DMS79 (cell line): Measurements from ENCODE around the gene ARHGDIA.

Experiments
- DNase-seq: peaks from one replicate; lab custom pipeline; 2025; lab: John Stamatoyannopoulos, UW

Gene ARHGDIA

GRCh38 chr17:81865358-81865732 is 5.8 kb downstream of the ARHGDIA start:
- no peak for DNase-seq

DNA sequence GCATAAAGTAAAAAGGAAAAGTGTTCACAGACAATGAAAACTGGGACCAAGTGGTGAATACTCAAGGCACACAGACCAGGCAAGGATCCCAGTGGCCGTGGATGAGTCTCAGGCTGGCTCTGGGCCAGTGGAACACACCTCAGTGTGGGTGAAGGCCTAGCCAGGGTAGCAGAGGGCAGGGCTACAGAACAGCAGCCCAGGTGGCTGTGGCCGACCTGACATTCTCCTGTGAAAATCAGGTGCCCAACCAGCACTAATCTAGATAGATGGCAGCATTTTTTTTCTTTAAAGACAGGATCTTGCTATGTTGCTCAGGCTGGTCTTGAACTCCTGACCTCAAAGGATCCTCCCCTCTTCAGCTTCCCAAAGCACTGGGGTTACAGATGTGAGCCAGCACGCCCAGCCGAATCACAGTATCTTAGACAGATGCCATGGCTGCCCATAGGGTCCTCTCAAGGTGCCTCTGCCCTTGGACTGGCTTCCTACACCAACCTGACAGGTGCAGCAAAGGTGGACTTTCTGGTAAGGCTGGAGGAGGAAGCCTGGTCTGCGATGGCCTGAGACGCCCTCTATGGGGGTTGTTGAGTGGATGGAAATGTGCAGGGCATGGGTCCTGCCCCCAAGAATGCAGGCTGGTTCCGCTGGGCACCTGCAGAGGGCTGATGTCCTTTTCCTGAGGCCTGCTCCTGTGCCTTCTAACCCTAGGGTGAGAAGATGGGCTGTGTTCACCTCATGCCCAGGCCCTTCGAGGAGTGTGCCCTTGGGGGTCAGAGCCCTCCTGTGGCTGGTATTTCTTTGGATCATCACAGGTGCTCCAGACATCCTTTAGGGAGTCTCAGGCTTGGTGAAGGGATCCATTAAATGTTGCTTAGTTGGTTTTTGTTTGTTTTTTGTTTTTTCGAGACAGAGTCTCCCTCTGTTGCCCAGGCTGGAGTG is 7.0 kb downstream of the ARHGDIA start:
- DNase-seq, result no peak

DNA sequence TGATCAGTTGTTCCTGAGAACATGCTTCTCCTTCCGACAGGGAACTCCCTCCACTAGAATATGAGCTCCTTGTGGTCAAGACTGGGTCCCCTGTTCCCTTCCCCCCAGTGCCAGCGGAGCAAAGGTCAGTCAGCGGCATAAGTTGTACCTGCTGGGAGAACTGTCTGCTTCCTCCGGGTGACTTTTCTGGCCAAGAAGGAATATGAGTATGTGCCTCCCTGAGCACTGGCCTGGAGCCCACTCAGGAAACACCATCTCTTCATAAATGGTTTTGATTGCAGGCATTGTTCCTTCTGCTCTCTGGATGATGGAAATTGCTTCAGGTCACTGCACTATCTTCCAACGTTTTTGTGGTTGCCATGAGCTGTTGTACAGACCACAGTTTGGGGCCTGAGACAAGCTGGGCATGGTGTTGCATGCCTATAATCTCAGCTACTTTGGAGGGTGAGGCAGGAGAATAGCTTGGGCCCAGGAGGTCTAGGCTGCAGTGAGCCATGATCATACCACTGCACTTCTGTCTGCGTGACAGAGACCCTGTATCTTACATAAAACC is 7.9 kb downstream of the ARHGDIA start:
- no peak for DNase-seq

DNA sequence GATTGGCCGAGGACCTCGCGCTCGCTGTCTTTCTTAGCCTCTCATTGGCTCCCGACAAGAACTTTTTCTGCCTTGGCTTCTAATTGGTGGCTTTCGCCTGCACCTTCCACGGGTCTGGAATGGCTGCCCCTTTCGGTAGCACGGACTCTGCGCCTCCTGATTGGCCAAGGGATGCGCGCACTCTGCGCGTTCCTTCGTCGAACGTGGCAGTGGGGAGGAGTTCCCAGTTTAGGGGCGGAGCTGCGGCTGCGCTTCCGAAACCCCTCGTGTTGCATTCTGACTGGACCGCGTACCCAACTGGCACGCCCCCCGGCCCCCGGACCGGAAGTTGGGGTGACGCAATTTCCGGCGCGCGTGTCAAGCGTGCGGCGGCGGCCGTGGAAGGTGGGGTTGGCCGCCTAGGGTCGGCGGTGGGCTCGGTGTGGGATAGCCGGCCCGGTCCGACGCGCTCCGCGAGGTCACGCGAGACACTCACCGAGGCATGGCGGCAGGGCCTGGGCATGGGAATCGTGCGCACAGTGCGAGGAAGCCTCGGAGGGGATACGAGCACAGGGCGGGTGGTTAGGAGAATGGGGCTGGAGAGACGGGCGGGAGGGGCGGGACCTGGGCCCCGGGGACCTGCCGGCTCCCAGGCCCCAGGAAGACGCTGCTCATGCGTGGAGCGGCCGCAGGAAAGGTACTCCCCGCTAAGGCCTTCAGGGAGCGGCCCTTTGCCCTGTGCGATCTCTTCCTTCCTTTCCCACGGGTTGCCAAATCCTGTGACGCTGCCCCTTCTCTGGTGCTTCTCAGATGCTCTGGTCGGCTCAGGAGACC is 10.2 kb downstream of the ARHGDIA start:
- DNase-seq, result peak; percentile 98

- DNase-seq, result no peak
Measured at GRCh38 chr17:81859906-81860755, 11.0 kb downstream of the ARHGDIA start, which contains the start of gene P4HB. Gene P4HB (minus strand): TSS chr17:81860535. CDS start chr17:81860471, 64 bp downstream.

DNA sequence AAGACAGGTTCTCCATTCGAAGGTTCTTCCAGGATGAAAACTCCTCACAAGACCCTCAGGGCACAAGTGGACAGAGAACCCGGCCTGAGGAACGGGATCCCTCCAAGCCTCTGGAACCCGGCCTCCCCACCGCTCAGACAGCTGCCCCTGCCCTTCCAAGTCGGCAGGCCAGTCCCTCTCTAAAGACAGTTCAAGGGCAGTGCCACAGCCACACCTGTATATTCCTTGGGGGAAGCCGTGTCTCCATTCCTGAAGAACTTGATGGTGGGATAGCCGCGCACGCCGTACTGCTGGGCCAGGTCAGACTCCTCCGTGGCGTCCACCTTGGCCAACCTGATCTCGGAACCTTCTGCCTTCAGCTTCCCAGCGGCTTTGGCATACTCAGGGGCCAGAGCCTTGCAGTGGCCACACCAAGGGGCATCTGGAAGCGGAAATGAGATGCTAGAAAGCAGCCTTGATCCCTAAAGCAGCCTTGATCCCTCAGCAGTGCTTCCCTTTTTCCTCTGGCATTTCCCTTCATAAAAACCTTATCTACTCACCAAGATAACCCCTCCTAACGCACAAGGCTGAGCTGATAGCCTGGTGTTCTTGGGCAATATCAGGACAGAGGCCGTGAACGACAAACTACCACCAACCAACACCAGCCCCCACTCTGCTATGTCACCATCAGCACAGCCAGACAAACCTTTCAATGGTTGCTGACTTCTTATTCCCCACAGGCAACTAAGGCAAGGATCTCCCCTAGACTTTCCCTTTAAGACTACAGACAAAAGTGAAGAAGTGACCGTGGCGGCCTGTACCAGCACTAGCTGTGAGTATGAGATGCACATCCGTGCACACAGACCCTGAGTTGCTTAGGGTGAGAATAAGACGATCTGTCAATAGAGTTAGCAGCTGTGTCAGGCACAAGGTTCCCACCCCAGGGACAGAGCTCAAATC is 11.9 kb downstream of the ARHGDIA start:
- DNase-seq, result no peak

GRCh38 chr17:81858170-81858966 is 12.8 kb downstream of the ARHGDIA start:
- no peak for DNase-seq

GRCh38 chr17:81854974-81855774 is 16.0 kb downstream of the ARHGDIA start:
- DNase-seq, result no peak

DNA sequence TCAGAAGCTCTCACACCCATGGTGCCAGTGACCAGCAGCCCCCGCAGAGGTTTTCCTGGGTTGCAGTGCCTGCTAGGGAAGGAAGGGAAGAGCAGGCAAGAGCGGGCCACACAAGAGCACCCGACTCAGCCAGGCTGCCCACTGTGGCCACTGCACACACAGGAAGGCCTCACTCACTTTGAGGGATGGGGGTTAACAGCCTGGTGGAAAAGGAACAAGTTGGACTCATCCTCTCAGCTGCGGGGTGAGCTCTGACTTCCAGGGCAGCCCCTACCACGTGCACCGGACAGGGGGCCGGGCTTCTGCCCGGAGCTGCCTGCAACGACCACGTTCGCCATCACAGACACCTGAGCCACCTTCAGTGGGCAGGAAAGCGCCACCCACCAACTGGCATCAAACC is 18.9 kb downstream of the ARHGDIA start:
- no peak for DNase-seq

- DNase-seq, result no peak
Measured at GRCh38 chr17:81851423-81851822, 19.7 kb downstream of the ARHGDIA start.

DNA sequence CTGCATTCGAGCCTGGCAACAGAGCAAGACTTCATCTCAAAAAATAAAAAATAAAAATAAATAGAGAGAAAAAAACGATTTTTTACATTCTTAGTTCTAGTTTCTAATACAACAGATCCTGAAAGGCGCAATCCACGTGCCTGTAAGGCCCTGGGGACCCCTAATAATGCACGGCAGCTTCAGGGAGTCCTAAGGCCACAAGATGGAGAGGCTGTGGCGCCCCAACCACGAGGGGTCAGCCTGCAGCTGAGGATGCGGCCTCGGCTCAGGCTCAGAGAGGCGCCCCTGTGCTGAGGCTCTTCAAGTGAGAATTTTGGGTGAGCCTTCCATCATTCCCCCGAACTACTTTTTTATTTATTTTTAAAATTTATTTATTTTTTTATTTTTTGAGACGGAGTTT is 21.7 kb downstream of the ARHGDIA start:
- no peak for DNase-seq

DNA sequence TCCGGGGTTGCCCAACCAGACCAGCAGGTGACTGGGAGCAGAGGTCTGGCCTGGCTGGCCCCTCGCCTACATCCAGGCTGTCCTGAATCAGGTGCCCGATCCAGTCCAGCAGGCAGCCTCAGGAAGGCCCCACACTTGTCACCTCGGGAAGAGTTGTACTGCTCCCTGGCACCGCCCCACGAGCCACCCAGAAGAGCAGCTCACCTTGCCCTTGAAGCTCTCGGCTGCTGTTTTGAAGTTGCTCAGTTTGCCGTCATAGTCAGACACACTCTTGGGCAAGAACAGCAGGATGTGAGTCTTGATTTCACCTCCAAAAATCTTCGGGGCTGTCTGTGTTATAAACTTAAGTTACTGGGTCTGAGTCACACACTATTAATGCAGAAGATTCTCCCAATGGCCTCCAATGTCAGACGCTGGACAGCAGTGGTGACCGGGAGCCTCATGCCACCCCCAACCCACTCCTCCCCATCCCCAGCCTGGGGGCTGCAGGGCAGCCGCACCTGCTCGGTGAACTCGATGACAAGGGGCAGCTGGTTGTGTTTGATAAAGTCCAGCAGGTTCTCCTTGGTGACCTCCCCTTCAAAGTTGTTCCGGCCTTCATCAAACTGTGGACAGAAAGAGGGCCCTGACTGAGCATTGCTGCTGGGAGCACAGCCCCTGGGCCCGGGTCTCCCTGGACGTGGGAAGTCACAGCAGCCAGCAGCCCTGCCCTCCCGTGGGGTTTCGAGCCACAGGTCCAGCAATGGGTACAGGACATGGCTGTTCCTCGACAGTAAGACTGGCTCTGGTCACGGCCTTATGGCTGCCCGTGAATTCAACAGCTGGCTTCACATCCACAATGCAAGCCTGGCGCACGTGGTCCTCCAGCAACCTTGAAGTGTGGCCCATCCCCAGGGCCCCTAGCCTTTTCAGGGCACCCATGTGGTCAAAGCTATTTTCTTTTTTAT is 24.1 kb downstream of the ARHGDIA start:
- DNase-seq, result no peak

DNA sequence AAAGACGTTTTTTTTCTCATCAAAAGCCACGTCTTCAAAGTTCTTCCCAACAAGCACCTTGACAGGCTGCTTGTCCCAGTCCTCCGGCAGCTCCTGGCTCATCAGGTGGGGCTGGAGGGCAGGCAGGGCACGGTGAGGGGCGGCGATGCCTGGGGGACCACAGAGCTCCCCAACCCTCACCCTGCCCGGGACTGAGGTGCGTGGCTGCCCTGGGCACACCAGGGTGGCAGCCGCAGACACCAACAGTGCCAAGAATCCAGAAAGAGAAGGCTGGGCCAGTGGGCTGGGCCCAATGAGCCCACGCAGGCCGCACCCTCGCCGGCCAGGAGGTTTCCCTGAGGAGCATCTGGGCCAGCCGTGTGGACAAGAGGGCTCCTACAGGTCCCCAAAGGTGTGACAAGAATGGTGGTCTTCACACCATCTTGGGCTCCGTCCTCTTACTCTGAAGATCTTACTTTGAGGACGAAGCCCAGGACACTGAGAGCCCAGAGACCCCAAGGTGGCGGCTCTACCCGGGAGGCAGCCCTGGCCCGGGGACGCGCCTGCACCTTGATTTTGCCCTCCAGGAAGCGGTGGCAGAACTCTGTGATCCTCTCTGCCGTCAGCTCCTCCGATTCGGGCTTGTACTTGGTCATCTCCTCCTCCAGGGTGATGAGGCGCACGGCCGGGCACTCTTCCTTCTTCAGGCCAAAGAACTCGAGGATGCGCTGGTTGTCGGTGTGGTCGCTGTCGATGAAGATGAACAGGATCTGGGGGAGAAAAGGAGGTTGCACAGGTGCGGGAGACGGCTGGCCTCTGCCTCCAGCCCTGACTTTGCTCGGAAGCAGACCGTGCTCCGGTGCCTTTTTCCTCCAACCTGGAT is 25.0 kb downstream of the ARHGDIA start:
- DNase-seq, result no peak

- DNase-seq, result no peak
Measured at GRCh38 chr17:81845361-81845760, 25.8 kb downstream of the ARHGDIA start.

DNA sequence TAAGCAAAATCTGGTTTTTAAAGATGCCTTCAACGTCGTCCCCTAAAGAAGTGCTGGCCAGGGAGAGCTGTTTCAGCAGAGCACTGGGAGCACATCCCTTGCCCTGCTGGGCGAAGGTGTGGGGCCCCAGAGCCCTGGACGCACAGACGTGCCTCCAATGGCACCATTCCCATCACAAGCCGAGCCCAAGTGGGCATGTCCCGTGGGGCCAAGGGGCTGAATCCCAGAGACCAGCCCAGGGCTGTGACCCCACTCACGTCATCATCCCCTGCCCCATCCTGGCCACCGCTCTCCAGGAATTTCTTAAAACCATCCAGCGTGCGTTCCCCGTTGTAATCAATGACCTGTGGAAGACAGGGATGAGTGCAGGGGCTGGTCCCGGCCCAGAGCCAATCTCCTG is 26.2 kb downstream of the ARHGDIA start:
- DNase-seq, result no peak

DNA sequence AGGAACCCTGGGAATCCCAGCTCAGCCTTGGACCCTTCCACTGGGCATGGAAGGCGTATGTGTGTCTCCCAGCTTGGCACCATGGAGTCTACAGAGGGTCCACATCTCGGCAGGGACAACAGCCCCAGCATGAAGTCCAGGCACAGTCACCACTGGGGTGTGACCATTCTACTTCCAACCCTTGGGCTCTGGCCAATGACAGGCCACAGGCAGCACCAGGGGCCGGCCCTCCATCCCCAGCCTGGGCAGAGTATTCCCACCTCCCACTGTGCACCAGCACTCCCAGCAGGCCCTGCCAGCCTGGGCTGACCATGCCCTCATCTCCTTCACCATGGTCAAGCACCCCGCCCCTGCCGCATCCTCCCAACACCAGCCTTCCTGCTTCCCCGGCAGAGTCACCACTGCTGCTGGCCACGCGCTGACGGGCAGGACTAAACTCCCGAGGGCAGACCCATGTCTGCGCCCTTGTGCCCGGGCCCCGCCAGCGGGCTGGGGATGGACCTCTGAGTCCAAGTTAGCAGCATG is 26.7 kb downstream of the ARHGDIA start:
- no peak for DNase-seq
